DMS79 treated with DMSO at 0.1 percent for 48 hours (cell line): ENCODE data around the gene GAGE12C.
"Not testable (repeated sequence)": the region's sequence is repeated elsewhere in the genome, so short reads cannot be mapped to it uniquely, and the experiment has no call there.

Experiments
- DNase-seq: peaks from one replicate; lab custom pipeline; 2025; lab: John Stamatoyannopoulos, UW

GAGE12C gene

DNA sequence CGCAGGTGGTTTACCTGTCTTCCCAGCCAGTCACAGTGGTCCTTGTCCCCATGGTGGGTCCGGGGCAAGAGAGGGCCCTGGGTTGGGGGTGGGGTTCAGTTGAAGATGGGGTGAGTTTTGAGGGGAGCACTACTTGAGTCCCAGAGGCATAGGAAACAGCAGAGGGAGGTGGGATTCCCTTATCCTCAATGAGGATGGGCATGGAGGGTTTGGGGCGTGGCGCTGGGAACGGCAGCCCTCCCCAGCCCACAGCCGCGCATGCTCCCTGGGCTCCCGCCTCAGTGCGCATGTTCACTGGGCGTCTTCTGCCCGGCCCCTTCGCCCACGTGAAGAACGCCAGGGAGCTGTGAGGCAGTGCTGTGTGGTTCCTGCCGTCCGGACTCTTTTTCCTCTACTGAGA is at the start of gene GAGE12C:
Gene GAGE12C (plus strand): TSS at position 301 of the 400 bp plus-strand sequence. CDS start 1,155 bp downstream, outside the sequence.
- DNase-seq: not testable (repeated sequence)

- not testable (repeated sequence) for DNase-seq
Observed at GRCh38 chrX:49541433-49541832, 9.5 kb downstream of the GAGE12C start, which contains the start of gene GAGE12D. TSS of gene GAGE12D (plus strand) at chrX:49541733. CDS start at chrX:49542888, 1,155 bp downstream.

GRCh38 chrX:49550989-49551388 is 19.0 kb downstream of the GAGE12C start, which contains the start of gene GAGE12E:
TSS of gene GAGE12E (plus strand) at chrX:49551289. CDS start at chrX:49552444, 1,155 bp downstream.
- not testable (repeated sequence) for DNase-seq

DNA sequence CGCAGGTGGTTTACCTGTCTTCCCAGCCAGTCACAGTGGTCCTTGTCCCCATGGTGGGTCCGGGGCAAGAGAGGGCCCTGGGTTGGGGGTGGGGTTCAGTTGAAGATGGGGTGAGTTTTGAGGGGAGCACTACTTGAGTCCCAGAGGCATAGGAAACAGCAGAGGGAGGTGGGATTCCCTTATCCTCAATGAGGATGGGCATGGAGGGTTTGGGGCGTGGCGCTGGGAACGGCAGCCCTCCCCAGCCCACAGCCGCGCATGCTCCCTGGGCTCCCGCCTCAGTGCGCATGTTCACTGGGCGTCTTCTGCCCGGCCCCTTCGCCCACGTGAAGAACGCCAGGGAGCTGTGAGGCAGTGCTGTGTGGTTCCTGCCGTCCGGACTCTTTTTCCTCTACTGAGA is 28.6 kb downstream of the GAGE12C start, which contains the start of gene GAGE12F:
Gene GAGE12F (plus strand): TSS at position 301 of the 400 bp plus-strand sequence. CDS start 1,155 bp downstream, outside the sequence.
- not testable (repeated sequence) for DNase-seq

DNA sequence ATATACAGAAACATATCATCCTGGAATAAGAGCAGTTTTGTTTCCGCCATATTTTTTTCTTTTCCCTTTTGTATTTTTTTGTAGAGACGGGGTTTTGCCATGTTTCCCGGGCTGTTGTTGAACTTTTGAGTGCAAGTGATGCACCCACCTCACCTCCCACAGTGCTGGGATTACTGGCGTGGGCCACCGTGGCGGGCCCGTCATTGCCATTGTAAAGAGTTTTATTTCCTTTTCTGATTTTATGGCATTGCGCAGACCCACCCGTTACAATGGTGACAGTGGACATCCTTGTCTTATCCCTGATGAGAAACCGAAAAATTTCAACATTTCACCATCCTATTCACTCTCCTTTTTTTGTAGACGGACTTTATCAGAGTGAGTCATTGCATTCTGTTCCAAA is 36.8 kb downstream of the GAGE12C start:
- DNase-seq: not testable (repeated sequence)

GRCh38 chrX:49569152-49569551 is 37.2 kb downstream of the GAGE12C start:
- DNase-seq: not testable (repeated sequence)

- not testable (repeated sequence) for DNase-seq
Observed at GRCh38 chrX:49570100-49570499, 38.1 kb downstream of the GAGE12C start, which contains the start of gene GAGE12G. TSS of gene GAGE12G (plus strand) at chrX:49570400. CDS start at chrX:49571555, 1,155 bp downstream.

DNA sequence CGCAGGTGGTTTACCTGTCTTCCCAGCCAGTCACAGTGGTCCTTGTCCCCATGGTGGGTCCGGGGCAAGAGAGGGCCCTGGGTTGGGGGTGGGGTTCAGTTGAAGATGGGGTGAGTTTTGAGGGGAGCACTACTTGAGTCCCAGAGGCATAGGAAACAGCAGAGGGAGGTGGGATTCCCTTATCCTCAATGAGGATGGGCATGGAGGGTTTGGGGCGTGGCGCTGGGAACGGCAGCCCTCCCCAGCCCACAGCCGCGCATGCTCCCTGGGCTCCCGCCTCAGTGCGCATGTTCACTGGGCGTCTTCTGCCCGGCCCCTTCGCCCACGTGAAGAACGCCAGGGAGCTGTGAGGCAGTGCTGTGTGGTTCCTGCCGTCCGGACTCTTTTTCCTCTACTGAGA is 47.7 kb downstream of the GAGE12C start, which contains the start of gene GAGE12H:
Gene GAGE12H (plus strand): TSS at position 301 of the 400 bp plus-strand sequence. CDS start 1,155 bp downstream, outside the sequence.
- not testable (repeated sequence) for DNase-seq
